Neuronal stem cell (in vitro differentiated cells): ENCODE data around the gene TMEM236.

Experiments
- DNase-seq: peaks from one replicate; pipeline ENCODE4 v3.0.0-alpha.2; 2013; ENCODE audit warnings: low spot score
- H2AFZ ChIP-seq: one replicate; pipeline ENCODE4 v1.6.1; 2013; ENCODE audit warnings: mild to moderate bottlenecking, low read length, inconsistent platforms
- H2AK5ac ChIP-seq: 2 replicates; pipeline ENCODE4 v1.6.1; 2013; ENCODE audit warnings: low read depth, mild to moderate bottlenecking, inconsistent platforms, low read length, moderate library complexity, mixed read lengths
- H2BK120ac ChIP-seq: 2 replicates; pipeline ENCODE4 v1.6.1; 2013; ENCODE audit warnings: low read depth, mild to moderate bottlenecking, inconsistent platforms, low read length, moderate library complexity, mixed read lengths
- H2BK12ac ChIP-seq: one replicate; pipeline ENCODE4 v1.6.1; 2013; ENCODE audit warnings: low read length, inconsistent platforms
- H2BK15ac ChIP-seq: 2 replicates; pipeline ENCODE4 v1.6.1; 2013; ENCODE audit warnings: mild to moderate bottlenecking, low read length, inconsistent platforms, mixed read lengths
- H2BK5ac ChIP-seq: one replicate; pipeline ENCODE4 v1.6.1; 2013; ENCODE audit warnings: inconsistent platforms, mild to moderate bottlenecking, low read length, moderate library complexity
- H3K14ac ChIP-seq: one replicate; pipeline ENCODE4 v1.6.1; 2013; ENCODE audit warnings: low read length, inconsistent platforms
- H3K18ac ChIP-seq: 2 replicates; pipeline ENCODE4 v1.6.1; 2013; ENCODE audit warnings: low read length, inconsistent platforms
- H3K23ac ChIP-seq: 2 replicates; pipeline ENCODE4 v1.6.1; 2013; ENCODE audit warnings: low read depth, mild to moderate bottlenecking, mixed read lengths, low read length, inconsistent platforms; ENCODE audit not compliant: poor library complexity
- H3K27ac ChIP-seq: replicated peaks from 3 replicates; pipeline ENCODE4 v1.5.1; 2013; ENCODE audit warnings: low read length, inconsistent platforms
- H3K27me3 ChIP-seq, 3 experiments: 2 replicates each; pipeline ENCODE4 v1.6.1; 2013; ENCODE audit warnings: low read length in 3 of 3, mild to moderate bottlenecking in 2 of 3, inconsistent platforms in 1 of 3, low read depth in 1 of 3, mixed read lengths in 1 of 3, moderate library complexity in 1 of 3; ENCODE audit not compliant: control insufficient read depth in 3 of 3, insufficient read depth in 3 of 3
- H3K36me3 ChIP-seq, 2 donors: replicated peaks in 1 of 2; 2 replicates each; pipeline ENCODE4 v1.6.1; 2013; ENCODE audit warnings: low read length in 2 of 2; ENCODE audit not compliant: control insufficient read depth in 2 of 2, insufficient read depth in 2 of 2
- H3K4ac ChIP-seq: 2 replicates; pipeline ENCODE4 v1.6.1; 2013; ENCODE audit warnings: inconsistent platforms, mild to moderate bottlenecking, low read length, moderate library complexity
- H3K4me1 ChIP-seq, 2 donors: 1 replicate in 1 of 2; 2 replicates in 1 of 2; pipeline ENCODE4 v1.6.1; 2013; ENCODE audit warnings: low read length in 2 of 2, low read depth in 1 of 2; ENCODE audit not compliant: control insufficient read depth in 2 of 2, insufficient read depth in 1 of 2
- H3K4me2 ChIP-seq: one replicate; pipeline ENCODE4 v1.6.1; 2013; ENCODE audit warnings: mild to moderate bottlenecking, low read length, inconsistent platforms; ENCODE audit not compliant: insufficient read depth, poor library complexity, severe bottlenecking
- H3K4me3 ChIP-seq, 2 donors: 2 replicates each; pipeline ENCODE4 v1.5.1; 2013; ENCODE audit warnings: low read length in 2 of 2, mild to moderate bottlenecking in 2 of 2, inconsistent platforms in 1 of 2, moderate library complexity in 1 of 2
- H3K79me1 ChIP-seq: one replicate; pipeline ENCODE4 v1.6.1; 2013; ENCODE audit warnings: low read depth, mild to moderate bottlenecking, inconsistent platforms, low read length, moderate library complexity
- H3K9ac ChIP-seq: one replicate; pipeline ENCODE4 v1.6.1; 2013; ENCODE audit warnings: mild to moderate bottlenecking, low read depth, low read length, inconsistent platforms; ENCODE audit not compliant: poor library complexity
- H3K9me3 ChIP-seq, 2 donors: replicated peaks in 1 of 2; 2 replicates each; pipeline versions ENCODE3 to v1.6.1; 2013; ENCODE audit warnings: low read length in 2 of 2, mild to moderate bottlenecking in 2 of 2, inconsistent platforms in 1 of 2, low read depth in 1 of 2, mixed read lengths in 1 of 2, moderate library complexity in 1 of 2; ENCODE audit not compliant: control insufficient read depth in 2 of 2, insufficient read depth in 1 of 2
- H4K8ac ChIP-seq: one replicate; pipeline ENCODE4 v1.6.1; 2013; ENCODE audit warnings: low read depth, mild to moderate bottlenecking, inconsistent platforms, low read length, moderate library complexity
- H4K91ac ChIP-seq: one replicate; pipeline ENCODE4 v1.6.1; 2013; ENCODE audit warnings: low read length, low read depth, mild to moderate bottlenecking, inconsistent platforms; ENCODE audit not compliant: poor library complexity
- WGBS, 2 donors: extraction: QIAGEN DNeasy Blood & Tissue Kit; methylation state at CpG; one replicate each; pipeline ENCODE4 v1.1.7; 2013; ENCODE audit warnings: missing lambda C conversion rate in 2 of 2, mixed read lengths in 1 of 2; ENCODE audit not compliant: insufficient read length in 2 of 2, insufficient replicate concordance in 1 of 2; ENCODE audit errors: extremely low coverage in 2 of 2; 5-methylcytosine and 5-hydroxymethylcytosine counted together

The TMEM236 gene

DNA sequence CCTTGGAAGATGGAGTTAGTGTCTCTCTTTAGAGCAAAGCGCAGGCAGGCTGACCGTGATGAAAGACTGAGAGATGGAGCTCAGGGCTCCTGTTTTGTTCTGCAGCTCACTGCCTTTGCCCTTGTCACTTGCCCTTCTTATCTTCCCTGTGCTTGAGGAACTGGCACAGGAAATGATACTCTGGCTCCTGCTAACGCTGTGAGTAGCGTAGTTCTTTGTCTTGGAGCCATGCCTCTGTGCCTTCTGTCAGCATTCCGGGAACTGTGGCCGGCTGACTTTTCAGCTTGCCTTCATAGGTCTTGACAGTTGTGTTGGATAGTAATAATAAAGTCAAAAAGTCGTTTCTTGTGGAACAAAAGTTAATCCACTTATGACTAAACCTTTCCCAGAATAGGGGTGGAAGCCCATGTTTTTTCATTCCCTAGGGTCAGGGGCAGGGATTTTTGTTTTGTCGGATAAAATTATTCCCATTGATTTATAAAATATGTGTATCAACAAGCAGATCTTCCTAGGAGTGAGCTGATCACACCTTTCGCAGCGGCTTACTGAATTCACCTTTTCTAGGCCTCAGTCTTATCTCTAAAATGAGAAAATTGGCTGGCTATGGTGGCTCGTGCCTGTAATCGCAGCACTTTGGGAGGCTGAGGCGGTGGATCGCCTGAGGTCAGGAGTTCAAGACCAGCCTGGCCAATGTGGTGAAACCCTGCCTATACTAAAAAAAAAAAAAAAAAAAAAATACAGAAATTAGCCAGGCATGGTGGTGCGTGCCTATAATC, 16.6 kb upstream of the TMEM236 start:
- no peaks in the 10 kb centered on the region for H3K36me3 ChIP-seq
- H3K79me1 ChIP-seq: no peaks in the 10 kb centered on the region
- no peak overlapping the region for H3K4me2 ChIP-seq
- H3K14ac ChIP-seq: no peak overlapping the region
- no CpG with 5 or more reads among the region's 15 CpGs for WGBS, 2 donors
- H3K9me3 ChIP-seq: peaks cover 0 to 2% of the 10 kb centered on the region in 2 donors
- no peak overlapping the region for H3K18ac ChIP-seq
- H3K9ac ChIP-seq: no peak overlapping the region
- H3K4ac ChIP-seq: no peak overlapping the region
- H3K27ac ChIP-seq: no peak overlapping the region
- H3K4me3 ChIP-seq: no peak overlapping the region
- H2AK5ac ChIP-seq: no peak overlapping the region
- no peak overlapping the region for H2BK12ac ChIP-seq
- H2BK15ac ChIP-seq: no peak overlapping the region
- H3K4me1 ChIP-seq: peaks cover 0 to 6% of the 10 kb centered on the region in 2 donors
- H3K27me3 ChIP-seq: peaks cover 0 to 1% (median 0%) of the 10 kb centered on the region in 3 experiments
- H3K23ac ChIP-seq: no peak overlapping the region
- no peak overlapping the region for H4K91ac ChIP-seq
- peak overlapping the region; percentile 71 for H2AFZ ChIP-seq
- no peak overlapping the region for H2BK5ac ChIP-seq
- no peak for DNase-seq
- H2BK120ac ChIP-seq: no peak overlapping the region
- H4K8ac ChIP-seq: no peak overlapping the region

DNA sequence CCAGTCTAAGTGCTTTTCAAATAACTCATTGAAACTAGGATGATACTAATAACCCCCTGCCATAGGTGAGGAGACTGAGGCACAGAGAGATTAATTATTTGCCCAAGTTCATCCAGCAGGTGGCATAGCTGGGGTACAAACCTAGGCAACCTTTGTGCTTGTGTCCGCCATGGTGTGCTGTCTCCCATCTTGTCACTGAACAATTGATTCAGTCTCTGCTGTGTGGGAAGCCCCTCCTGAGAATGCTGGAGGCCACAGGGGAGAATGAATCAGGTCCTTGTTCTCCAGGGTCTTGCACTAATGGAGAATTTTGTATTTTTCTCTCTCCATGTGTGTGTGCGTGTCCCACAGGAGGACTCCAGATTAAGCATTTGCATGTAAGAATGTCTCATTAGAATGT, 15.8 kb upstream of the TMEM236 start:
- H3K4me2 ChIP-seq: no peak overlapping the region
- H2AK5ac ChIP-seq: no peak overlapping the region
- H3K79me1 ChIP-seq: no peaks in the 10 kb centered on the region
- H2AFZ ChIP-seq: peak overlapping the region; percentile 68
- H3K36me3 ChIP-seq: no peaks in the 10 kb centered on the region
- H3K9me3 ChIP-seq: peaks cover 0 to 2% of the 10 kb centered on the region in 2 donors
- no peak overlapping the region for H2BK15ac ChIP-seq
- H3K27ac ChIP-seq: no peak overlapping the region
- WGBS, 2 donors: no CpG with 5 or more reads among the region's 2 CpGs
- no peak overlapping the region for H3K23ac ChIP-seq
- H4K8ac ChIP-seq: no peak overlapping the region
- peaks cover 0 to 1% (median 0%) of the 10 kb centered on the region in 3 experiments for H3K27me3 ChIP-seq
- H4K91ac ChIP-seq: no peak overlapping the region
- no peak overlapping the region for H3K18ac ChIP-seq
- H3K4ac ChIP-seq: no peak overlapping the region
- no peak overlapping the region for H3K9ac ChIP-seq
- H3K14ac ChIP-seq: no peak overlapping the region
- no peak overlapping the region for H2BK5ac ChIP-seq
- H2BK12ac ChIP-seq: no peak overlapping the region
- no peak for DNase-seq
- no peak overlapping the region for H2BK120ac ChIP-seq
- no peak overlapping the region for H3K4me3 ChIP-seq
- H3K4me1 ChIP-seq: peaks cover 0 to 6% of the 10 kb centered on the region in 2 donors

DNA sequence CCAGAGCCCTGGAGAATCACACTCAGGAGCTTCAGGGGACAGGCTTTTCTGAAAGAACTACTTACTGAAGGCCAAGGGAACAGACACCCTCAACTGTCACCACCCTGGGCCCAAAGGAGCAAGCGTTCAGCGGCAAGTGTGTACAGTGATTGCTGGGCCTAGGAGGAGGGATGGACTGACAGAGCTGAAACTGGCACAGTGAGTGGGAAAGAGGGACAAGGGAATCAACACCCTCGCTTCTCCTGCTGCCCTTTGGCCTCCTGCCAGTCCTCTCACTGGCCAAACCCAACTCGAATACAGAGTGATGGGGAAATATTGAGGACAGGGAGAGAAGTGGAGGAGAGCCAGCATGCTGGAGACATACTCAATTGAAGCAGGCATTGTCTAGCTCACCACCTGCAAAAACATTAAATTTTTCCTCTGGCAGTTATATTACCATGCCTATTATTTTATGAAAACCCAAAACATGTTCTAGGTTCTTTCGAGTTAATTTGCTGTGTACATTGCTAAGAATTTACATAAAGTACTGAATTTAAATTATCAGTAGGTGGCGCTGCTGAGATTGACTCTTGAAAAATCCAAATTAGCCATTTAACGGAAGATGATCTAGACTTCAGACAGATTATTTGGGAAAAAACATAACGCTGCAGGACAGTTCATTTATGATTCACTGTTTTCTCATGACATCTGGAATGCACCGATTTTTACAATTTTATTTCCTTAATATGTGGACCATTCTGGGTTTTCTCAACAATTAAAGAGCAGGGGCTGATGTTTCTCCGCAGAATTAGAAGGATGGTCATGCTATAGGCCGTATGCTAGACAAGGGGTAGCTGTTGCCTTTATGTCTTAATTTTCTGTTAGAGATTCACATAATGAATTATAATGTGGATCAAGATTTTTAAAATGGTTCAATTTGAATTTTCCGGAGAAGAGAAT, 14.7 kb upstream of the TMEM236 start:
- no peaks in the 10 kb centered on the region for H3K79me1 ChIP-seq
- peaks cover 0 to 1% (median 0%) of the 10 kb centered on the region in 3 experiments for H3K27me3 ChIP-seq
- no peak overlapping the region for H2BK5ac ChIP-seq
- no peak overlapping the region for H3K14ac ChIP-seq
- H3K4ac ChIP-seq: no peak overlapping the region
- no peak overlapping the region for H2BK120ac ChIP-seq
- no peaks in the 10 kb centered on the region for H3K36me3 ChIP-seq
- peaks cover 0 to 6% of the 10 kb centered on the region in 2 donors for H3K4me1 ChIP-seq
- H2BK15ac ChIP-seq: peak overlapping the region; percentile 30
- peak overlapping the region; percentile 34 for H3K23ac ChIP-seq
- no peak overlapping the region for H2AK5ac ChIP-seq
- H4K8ac ChIP-seq: peak overlapping the region; percentile 66
- H3K9me3 ChIP-seq: peaks cover 0 to 2% of the 10 kb centered on the region in 2 donors
- DNase-seq: peak; percentile 15
- whole genome bisulfite sequencing, 2 donors: no CpG with 5 or more reads among the region's 12 CpGs
- no peak overlapping the region for H3K4me3 ChIP-seq
- H4K91ac ChIP-seq: no peak overlapping the region
- H3K4me2 ChIP-seq: no peak overlapping the region
- no peak overlapping the region for H3K27ac ChIP-seq
- no peak overlapping the region for H2BK12ac ChIP-seq
- peak overlapping the region; percentile 47 for H2AFZ ChIP-seq
- peak overlapping the region; percentile 44 for H3K18ac ChIP-seq
- H3K9ac ChIP-seq: no peak overlapping the region

DNA sequence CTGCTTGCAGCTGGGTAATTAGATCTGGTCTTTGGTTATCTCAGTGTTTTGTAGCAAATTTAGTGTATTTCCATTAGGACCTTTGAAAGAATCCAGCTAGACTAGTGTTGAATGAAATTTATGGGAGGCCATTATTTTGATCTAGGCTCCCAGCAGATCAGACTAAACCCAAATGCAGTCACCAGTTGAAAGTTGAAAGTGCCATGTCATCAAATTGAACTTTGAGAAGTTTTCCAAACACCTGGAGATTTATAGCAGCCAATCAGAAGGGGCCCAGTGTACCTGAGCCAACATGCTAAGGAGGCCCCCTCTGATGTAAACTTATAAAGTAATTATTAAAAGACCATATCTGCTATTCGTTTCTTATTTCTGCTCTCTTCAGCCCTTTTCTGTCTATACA, 11.3 kb upstream of the TMEM236 start:
- Histone ChIP-seq H3K36me3 (no peaks in the 10 kb centered on the region), H2AK5ac (no peak overlapping the region), H2BK5ac (no peak overlapping the region), H4K8ac (no peak overlapping the region), H4K91ac (no peak overlapping the region), H3K4me3 (no peak overlapping the region), H3K27me3 (peaks cover 0 to 1% (median 0%) of the 10 kb centered on the region in 3 experiments), H2AFZ (no peak overlapping the region), H2BK15ac (no peak overlapping the region), H3K4me2 (no peak overlapping the region), H2BK12ac (no peak overlapping the region), H3K79me1 (no peaks in the 10 kb centered on the region), H3K23ac (no peak overlapping the region), H3K4me1 (peaks cover 0 to 4% of the 10 kb centered on the region in 2 donors), H3K4ac (no peak overlapping the region), H3K18ac (no peak overlapping the region), H3K14ac (no peak overlapping the region), H3K9me3 (peaks cover 0 to 2% of the 10 kb centered on the region in 2 donors), H2BK120ac (no peak overlapping the region), H3K9ac (no peak overlapping the region), H3K27ac (no peak overlapping the region)
- DNase-seq: no peak
- no CpG with 5 or more reads among the region's 1 CpG for WGBS, 2 donors
